Tibial nerve (tissue), 4 donors: ENCODE data around the gene LSS.

ENCODE experiments used
- EP300 ChIP-seq, 2 donors: sonication (generic); formaldehyde crosslinking; IDR thresholded peaks; one replicate each; pipeline ENCODE4 v1.6.1; 2017; ENCODE audit warnings: antibody characterized with exemption in 2 of 2, mild to moderate bottlenecking in 1 of 2
- POLR2A ChIP-seq, 2 donors: fragments of 450-650 bp; IDR thresholded peaks; one replicate each; pipeline ENCODE4 v1.6.1; 2017; ENCODE audit warnings: antibody characterized with exemption in 2 of 2, mild to moderate bottlenecking in 2 of 2, moderate library complexity in 2 of 2
- TF ChIP-seq, protein P1 (sequence below), 5 experiments: fragments of 200-600 bp in 3 of 5; fragments of 450-650 bp in 2 of 5; sonication (generic) in 3 of 5; IDR thresholded peaks; one replicate each; pipeline ENCODE4 v1.5.1; 2016 to 2019; ENCODE audit warnings: antibody characterized with exemption in 5 of 5, mild to moderate bottlenecking in 3 of 5, moderate library complexity in 2 of 5

DNA sequence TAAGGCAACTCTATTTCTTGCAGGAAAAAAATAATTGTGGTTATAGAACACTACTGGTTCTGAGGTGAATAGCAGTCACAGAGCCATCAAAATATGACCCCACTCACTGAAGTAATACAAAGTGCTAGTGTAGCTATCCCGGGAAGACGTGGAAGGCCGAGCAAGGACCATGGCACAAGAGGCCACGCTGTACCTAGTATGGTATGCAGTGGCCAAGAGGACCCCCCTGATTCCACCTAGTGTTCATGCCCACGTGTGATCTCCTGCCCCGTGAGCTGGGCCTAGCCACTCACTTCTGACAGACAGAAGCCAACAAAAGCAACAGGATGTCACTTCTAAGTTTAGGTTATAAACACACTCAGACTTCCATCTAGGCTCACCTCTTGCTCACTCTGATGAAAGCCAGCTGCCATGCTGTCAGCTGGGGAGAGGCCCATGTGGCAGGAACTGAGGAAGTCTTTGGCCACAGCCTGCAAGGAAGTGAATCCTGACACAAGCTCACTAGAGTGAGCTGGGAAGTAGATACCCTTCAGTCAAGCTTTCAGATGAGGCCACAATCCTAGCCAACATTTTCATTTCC lies 21.7 kb upstream of the LSS start:
- TF ChIP-seq, protein P1, sequence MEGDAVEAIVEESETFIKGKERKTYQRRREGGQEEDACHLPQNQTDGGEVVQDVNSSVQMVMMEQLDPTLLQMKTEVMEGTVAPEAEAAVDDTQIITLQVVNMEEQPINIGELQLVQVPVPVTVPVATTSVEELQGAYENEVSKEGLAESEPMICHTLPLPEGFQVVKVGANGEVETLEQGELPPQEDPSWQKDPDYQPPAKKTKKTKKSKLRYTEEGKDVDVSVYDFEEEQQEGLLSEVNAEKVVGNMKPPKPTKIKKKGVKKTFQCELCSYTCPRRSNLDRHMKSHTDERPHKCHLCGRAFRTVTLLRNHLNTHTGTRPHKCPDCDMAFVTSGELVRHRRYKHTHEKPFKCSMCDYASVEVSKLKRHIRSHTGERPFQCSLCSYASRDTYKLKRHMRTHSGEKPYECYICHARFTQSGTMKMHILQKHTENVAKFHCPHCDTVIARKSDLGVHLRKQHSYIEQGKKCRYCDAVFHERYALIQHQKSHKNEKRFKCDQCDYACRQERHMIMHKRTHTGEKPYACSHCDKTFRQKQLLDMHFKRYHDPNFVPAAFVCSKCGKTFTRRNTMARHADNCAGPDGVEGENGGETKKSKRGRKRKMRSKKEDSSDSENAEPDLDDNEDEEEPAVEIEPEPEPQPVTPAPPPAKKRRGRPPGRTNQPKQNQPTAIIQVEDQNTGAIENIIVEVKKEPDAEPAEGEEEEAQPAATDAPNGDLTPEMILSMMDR (IDR thresholded peaks at IDR 0.05) = no peak
- TF ChIP-seq POLR2A (IDR thresholded peaks at IDR 0.05) (no peak), EP300 (IDR thresholded peaks at IDR 0.05) (no peak)
